GM12878 (cell line): Measurements from ENCODE around the gene DUSP12. TPM values are rescaled to one million over a fixed set of nuclear protein-coding genes. Genes with fewer than 3 reads are reported as not detected.

Source experiments
- BACH1 ChIP-seq: fragments of 450-650 bp; IDR thresholded peaks from 2 replicates; pipeline ENCODE4 v1.6.1; 2017; ENCODE audit warnings: mild to moderate bottlenecking, borderline replicate concordance
- CBX3 ChIP-seq: fragments of 200-600 bp; sonication (generic); IDR thresholded peaks from 2 replicates; pipeline ENCODE4 v1.6.1; 2016; ENCODE audit warnings: low read depth, borderline replicate concordance
- CREB1 ChIP-seq: IDR thresholded peaks from 2 replicates; pipeline ENCODE4 v1.6.1; 2012; ENCODE audit warnings: low read depth, mild to moderate bottlenecking, inconsistent platforms
- CREM ChIP-seq: IDR thresholded peaks from 2 replicates; pipeline ENCODE4 v1.6.1; 2014; ENCODE audit warnings: antibody characterized with exemption, low read depth
- EED ChIP-seq: sonication (generic); IDR thresholded peaks from 2 replicates; pipeline ENCODE4 v1.6.1; 2016; ENCODE audit warnings: antibody characterized with exemption, low read depth
- ESRRA ChIP-seq: IDR thresholded peaks from 2 replicates; pipeline ENCODE4 v1.6.1; 2012; ENCODE audit warnings: mild to moderate bottlenecking, low read length, improper control_type of control experiment
- ETV6 ChIP-seq, 2 experiments: fragments of 450-650 bp in 1 of 2; IDR thresholded peaks in 1 of 2; conservative IDR thresholded peaks in 1 of 2; 2 replicates each; pipeline ENCODE4 v1.6.1; 2014; ENCODE audit warnings: antibody characterized with exemption in 1 of 2, borderline replicate concordance in 1 of 2, low read depth in 1 of 2, mild to moderate bottlenecking in 1 of 2, moderate library complexity in 1 of 2
- EZH2 ChIP-seq: IDR thresholded peaks from 2 replicates; pipeline ENCODE4 v1.6.1; 2012; ENCODE audit warnings: low read depth, mild to moderate bottlenecking, control low read depth, inconsistent platforms, low read length, borderline replicate concordance; ENCODE audit not compliant: control insufficient read depth
- GABPA ChIP-seq: IDR thresholded peaks from 2 replicates; pipeline ENCODE4 v1.6.1; 2014; ENCODE audit warnings: antibody characterized with exemption, low read depth, mild to moderate bottlenecking, inconsistent platforms
- GATAD2B ChIP-seq: fragments of 450-650 bp; conservative IDR thresholded peaks from 2 replicates; pipeline ENCODE4 v1.6.1; 2017; ENCODE audit warnings: low read depth, mild to moderate bottlenecking, moderate library complexity
- IKZF1 ChIP-seq: fragments of 450-650 bp; conservative IDR thresholded peaks from 2 replicates; pipeline ENCODE4 v1.6.1; 2017; ENCODE audit warnings: antibody characterized with exemption, mild to moderate bottlenecking
- NBN ChIP-seq: fragments of 450-650 bp; IDR thresholded peaks from 2 replicates; pipeline ENCODE4 v1.6.1; 2016
- NR2C1 ChIP-seq: fragments of 450-650 bp; IDR thresholded peaks from 2 replicates; pipeline ENCODE4 v1.6.1; 2017; ENCODE audit warnings: antibody characterized with exemption, mild to moderate bottlenecking, moderate library complexity
- PML ChIP-seq: IDR thresholded peaks from 2 replicates; pipeline ENCODE4 v1.6.1; 2012; ENCODE audit warnings: low read length, inconsistent platforms
- POLR2AphosphoS5 ChIP-seq: IDR thresholded peaks from 2 replicates; pipeline ENCODE4 v1.6.1; 2011; ENCODE audit warnings: mild to moderate bottlenecking, low read length, inconsistent platforms
- RB1 ChIP-seq: fragments of 450-650 bp; formaldehyde crosslinking; IDR thresholded peaks from 2 replicates; pipeline ENCODE4 v1.6.1; 2017; ENCODE audit warnings: mild to moderate bottlenecking, borderline replicate concordance
- RUNX3 ChIP-seq: IDR thresholded peaks from 2 replicates; pipeline ENCODE4 v1.6.1; 2012; ENCODE audit warnings: low read length, inconsistent platforms
- SMAD5 ChIP-seq: IDR thresholded peaks from 2 replicates; pipeline ENCODE4 v1.6.1; 2016; ENCODE audit warnings: antibody characterized with exemption, low read depth
- STAT3 ChIP-seq: IDR thresholded peaks from 2 replicates; pipeline ENCODE4 v1.6.1; 2011; ENCODE audit warnings: low read depth, low read length, improper control_type of control experiment
- TCF12 ChIP-seq: IDR thresholded peaks from 2 replicates; pipeline ENCODE4 v1.6.1; 2011; ENCODE audit warnings: low read depth, mild to moderate bottlenecking, low read length
- ZNF24 ChIP-seq: fragments of 450-650 bp; IDR thresholded peaks from 2 replicates; pipeline ENCODE4 v1.6.1; 2017; ENCODE audit warnings: antibody characterized with exemption, mild to moderate bottlenecking
- polyA plus RNA-seq, 11 experiments: library from polyadenylated mRNA; depleted of rRNA in 4 of 11; unstranded in 6 of 11; stranded (reverse) in 5 of 11; fragments of >200 nt; fragmentation: Nextera tagmentation in 4 of 11; fragmentation: Illumina TruSeq in 1 of 11; extraction: Ambion mirVana in 4 of 11; extraction: Trizol in 1 of 11; gene quantifications; 1 replicate in 1 of 11; 2 replicates in 10 of 11; pipeline versions ENCODE4 v1.2.1 to v1.2.3, GENCODE V29; 2011 to 2016; ENCODE audit warnings: inconsistent platforms in 2 of 11, missing spikeins in 2 of 11, low read depth in 1 of 11
- total RNA-seq, 4 experiments: library from RNA; depleted of rRNA in 3 of 4; stranded (reverse); fragments of >200 nt in 3 of 4; fragmentation: Illumina TruSeq in 1 of 4; extraction: Trizol in 1 of 4; gene quantifications; 2 replicates each; pipeline versions ENCODE4 v1.2.1 to v1.2.3, GENCODE V29; 2013 to 2021
- TF ChIP-seq, protein P1 (sequence below): IDR thresholded peaks from 2 replicates; pipeline ENCODE4 v1.6.1; 2011; ENCODE audit warnings: borderline replicate concordance, low read depth, mild to moderate bottlenecking, moderate library complexity, low read length; ENCODE audit not compliant: insufficient read depth, poor library complexity, severe bottlenecking
- TF ChIP-seq, protein P2 (sequence below): fragments of 450-650 bp; IDR thresholded peaks from 2 replicates; pipeline ENCODE4 v1.6.1; 2017; ENCODE audit warnings: low read depth, mild to moderate bottlenecking, moderate library complexity
- TF ChIP-seq, protein P3 (sequence below): fragments of 450-650 bp; IDR thresholded peaks from 2 replicates; pipeline ENCODE4 v1.6.1; 2018; ENCODE audit warnings: mild to moderate bottlenecking, low read depth, moderate library complexity; ENCODE audit not compliant: partially characterized antibody
- TF ChIP-seq, protein P4 (sequence below): IDR thresholded peaks from 2 replicates; pipeline ENCODE4 v1.6.1; 2011; ENCODE audit warnings: low read depth, low read length, improper control_type of control experiment, borderline replicate concordance

Gene DUSP12
- total and polyA plus RNA-seq, 10 of the 15 experiments (the other 5 are each of a cell fraction or from before 2014, with no cell fraction given), result 7.0 to 51.5 (median 35.4) TPM

DNA sequence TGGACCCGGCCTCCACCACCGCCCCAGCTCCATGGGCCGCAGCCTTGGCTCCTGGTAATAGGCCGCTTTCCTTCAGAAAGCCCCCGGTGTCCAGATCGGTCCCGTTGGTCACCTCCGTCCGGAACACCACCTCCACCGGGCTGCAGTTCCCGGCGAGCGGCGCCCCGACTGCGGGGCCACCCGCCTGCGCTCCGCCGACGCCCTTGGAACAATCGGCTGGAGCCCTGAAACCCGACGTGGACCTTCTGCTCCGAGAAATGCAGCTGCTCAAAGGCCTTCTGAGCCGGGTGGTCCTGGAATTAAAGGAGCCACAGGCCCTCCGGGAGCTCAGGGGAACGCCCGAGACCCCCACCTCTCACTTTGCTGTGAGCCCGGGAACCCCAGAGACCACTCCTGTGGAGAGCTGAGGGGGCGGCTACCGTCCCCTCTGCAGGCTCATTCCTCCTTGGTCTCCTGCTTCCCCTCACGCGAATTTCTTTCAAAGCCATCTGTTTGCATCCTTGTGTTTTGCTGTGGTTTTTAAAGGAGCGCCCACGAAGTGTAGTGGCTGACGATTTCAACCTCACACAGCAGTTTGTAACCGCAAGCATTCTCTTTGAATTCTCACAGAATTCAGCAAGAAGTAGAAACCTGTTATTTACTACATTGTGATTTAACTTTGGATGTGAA, 22.2 kb upstream of the DUSP12 start (continued):
- TF ChIP-seq EZH2, result no peak
- TF ChIP-seq ZNF24, result no peak
- TF ChIP-seq CREM, result peak; percentile 39; the same call in 1 of the 2 replicates
- TF ChIP-seq GABPA, result no peak
- TF ChIP-seq RB1, result no peak
- TF ChIP-seq, protein P1, sequence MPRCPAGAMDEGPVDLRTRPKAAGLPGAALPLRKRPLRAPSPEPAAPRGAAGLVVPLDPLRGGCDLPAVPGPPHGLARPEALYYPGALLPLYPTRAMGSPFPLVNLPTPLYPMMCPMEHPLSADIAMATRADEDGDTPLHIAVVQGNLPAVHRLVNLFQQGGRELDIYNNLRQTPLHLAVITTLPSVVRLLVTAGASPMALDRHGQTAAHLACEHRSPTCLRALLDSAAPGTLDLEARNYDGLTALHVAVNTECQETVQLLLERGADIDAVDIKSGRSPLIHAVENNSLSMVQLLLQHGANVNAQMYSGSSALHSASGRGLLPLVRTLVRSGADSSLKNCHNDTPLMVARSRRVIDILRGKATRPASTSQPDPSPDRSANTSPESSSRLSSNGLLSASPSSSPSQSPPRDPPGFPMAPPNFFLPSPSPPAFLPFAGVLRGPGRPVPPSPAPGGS, result no peak
- TF ChIP-seq SMAD5, result no peak
- TF ChIP-seq ESRRA, result no peak
- peak; percentile 83 for TF ChIP-seq IKZF1
- no peak for TF ChIP-seq ETV6 (conservative IDR thresholded peaks at IDR 0.05 in 1 of 2, IDR thresholded peaks at IDR 0.05 in 1 of 2; ENCODE audit: borderline replicate concordance in 1 of 2, low read depth in 1 of 2)
- peak; percentile 55; the same call in 1 of the 2 replicates for TF ChIP-seq CREB1
- TF ChIP-seq, protein P2, sequence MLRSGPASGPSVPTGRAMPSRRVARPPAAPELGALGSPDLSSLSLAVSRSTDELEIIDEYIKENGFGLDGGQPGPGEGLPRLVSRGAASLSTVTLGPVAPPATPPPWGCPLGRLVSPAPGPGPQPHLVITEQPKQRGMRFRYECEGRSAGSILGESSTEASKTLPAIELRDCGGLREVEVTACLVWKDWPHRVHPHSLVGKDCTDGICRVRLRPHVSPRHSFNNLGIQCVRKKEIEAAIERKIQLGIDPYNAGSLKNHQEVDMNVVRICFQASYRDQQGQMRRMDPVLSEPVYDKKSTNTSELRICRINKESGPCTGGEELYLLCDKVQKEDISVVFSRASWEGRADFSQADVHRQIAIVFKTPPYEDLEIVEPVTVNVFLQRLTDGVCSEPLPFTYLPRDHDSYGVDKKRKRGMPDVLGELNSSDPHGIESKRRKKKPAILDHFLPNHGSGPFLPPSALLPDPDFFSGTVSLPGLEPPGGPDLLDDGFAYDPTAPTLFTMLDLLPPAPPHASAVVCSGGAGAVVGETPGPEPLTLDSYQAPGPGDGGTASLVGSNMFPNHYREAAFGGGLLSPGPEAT, result peak; percentile 65; the same call in 1 of the 2 replicates
- no peak for TF ChIP-seq NBN
- peak; percentile 68 for TF ChIP-seq GATAD2B
- no peak for TF ChIP-seq TCF12
- TF ChIP-seq CBX3, result no peak
- TF ChIP-seq, protein P3, sequence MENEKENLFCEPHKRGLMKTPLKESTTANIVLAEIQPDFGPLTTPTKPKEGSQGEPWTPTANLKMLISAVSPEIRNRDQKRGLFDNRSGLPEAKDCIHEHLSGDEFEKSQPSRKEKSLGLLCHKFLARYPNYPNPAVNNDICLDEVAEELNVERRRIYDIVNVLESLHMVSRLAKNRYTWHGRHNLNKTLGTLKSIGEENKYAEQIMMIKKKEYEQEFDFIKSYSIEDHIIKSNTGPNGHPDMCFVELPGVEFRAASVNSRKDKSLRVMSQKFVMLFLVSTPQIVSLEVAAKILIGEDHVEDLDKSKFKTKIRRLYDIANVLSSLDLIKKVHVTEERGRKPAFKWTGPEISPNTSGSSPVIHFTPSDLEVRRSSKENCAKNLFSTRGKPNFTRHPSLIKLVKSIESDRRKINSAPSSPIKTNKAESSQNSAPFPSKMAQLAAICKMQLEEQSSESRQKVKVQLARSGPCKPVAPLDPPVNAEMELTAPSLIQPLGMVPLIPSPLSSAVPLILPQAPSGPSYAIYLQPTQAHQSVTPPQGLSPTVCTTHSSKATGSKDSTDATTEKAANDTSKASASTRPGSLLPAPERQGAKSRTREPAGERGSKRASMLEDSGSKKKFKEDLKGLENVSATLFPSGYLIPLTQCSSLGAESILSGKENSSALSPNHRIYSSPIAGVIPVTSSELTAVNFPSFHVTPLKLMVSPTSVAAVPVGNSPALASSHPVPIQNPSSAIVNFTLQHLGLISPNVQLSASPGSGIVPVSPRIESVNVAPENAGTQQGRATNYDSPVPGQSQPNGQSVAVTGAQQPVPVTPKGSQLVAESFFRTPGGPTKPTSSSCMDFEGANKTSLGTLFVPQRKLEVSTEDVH, result no peak
- peak; percentile 34; the same call in 1 of the 2 replicates for TF ChIP-seq EED
- TF ChIP-seq POLR2AphosphoS5, result 0 out of 2 replicates have a peak, but pooled peaks have one; percentile 62
- TF ChIP-seq, protein P4, sequence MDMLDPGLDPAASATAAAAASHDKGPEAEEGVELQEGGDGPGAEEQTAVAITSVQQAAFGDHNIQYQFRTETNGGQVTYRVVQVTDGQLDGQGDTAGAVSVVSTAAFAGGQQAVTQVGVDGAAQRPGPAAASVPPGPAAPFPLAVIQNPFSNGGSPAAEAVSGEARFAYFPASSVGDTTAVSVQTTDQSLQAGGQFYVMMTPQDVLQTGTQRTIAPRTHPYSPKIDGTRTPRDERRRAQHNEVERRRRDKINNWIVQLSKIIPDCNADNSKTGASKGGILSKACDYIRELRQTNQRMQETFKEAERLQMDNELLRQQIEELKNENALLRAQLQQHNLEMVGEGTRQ, result no peak
- no peak for TF ChIP-seq NR2C1
- TF ChIP-seq BACH1, result no peak
- peak; percentile 98 for TF ChIP-seq RUNX3
- TF ChIP-seq STAT3, result no peak
- TF ChIP-seq PML, result peak; percentile 50; the same call in 1 of the 2 replicates
- TF ChIP-seq, all 136 proteins: peak for 27
